Smooth muscle cell (in vitro differentiated cells): ENCODE results near the gene GAL3ST3. TPM values are rescaled to one million over a fixed set of nuclear protein-coding genes. Genes with fewer than 3 reads are reported as not detected.

ENCODE experiments used
- DNase-seq: peaks from one replicate; lab custom pipeline; 2025; ENCODE audit not compliant: unreplicated experiment; lab: John Stamatoyannopoulos, UW
- H2AFZ ChIP-seq: fragments of 200-600 bp; sonication (generic); 2 replicates; pipeline ENCODE4 v1.6.0; 2016; ENCODE audit warnings: antibody characterized with exemption, low read depth, mild to moderate bottlenecking
- H3F3A ChIP-seq: fragments of 200-600 bp; sonication (generic); 2 replicates; pipeline ENCODE4 v1.6.0; 2017; ENCODE audit warnings: antibody characterized with exemption, low read depth
- H3K27ac ChIP-seq: fragments of 200-600 bp; sonication (generic); 2 replicates; pipeline ENCODE4 v1.5.1; 2016; ENCODE audit warnings: low read depth, mild to moderate bottlenecking
- H3K27me3 ChIP-seq: fragments of 200-600 bp; sonication (generic); 2 replicates; pipeline ENCODE4 v1.6.1; 2016; ENCODE audit warnings: low read depth, mild to moderate bottlenecking
- H3K36me3 ChIP-seq: fragments of 200-600 bp; sonication (generic); 2 replicates; pipeline ENCODE4 v1.5.1; 2016; ENCODE audit warnings: low read depth
- H3K4me1 ChIP-seq: fragments of 200-600 bp; sonication (generic); 2 replicates; pipeline ENCODE4 v1.5.1; 2016; ENCODE audit warnings: low read depth
- H3K4me2 ChIP-seq: fragments of 200-600 bp; sonication (generic); 2 replicates; pipeline ENCODE4 v1.6.0; 2016; ENCODE audit warnings: mild to moderate bottlenecking
- H3K4me3 ChIP-seq: fragments of 200-600 bp; sonication (generic); 2 replicates; pipeline ENCODE4 v1.5.1; 2016; ENCODE audit warnings: mild to moderate bottlenecking
- H3K79me2 ChIP-seq: fragments of 200-600 bp; sonication (generic); 2 replicates; pipeline ENCODE4 v1.6.0; 2016; ENCODE audit warnings: low read depth, mild to moderate bottlenecking
- H3K9ac ChIP-seq: fragments of 200-600 bp; sonication (generic); 2 replicates; pipeline ENCODE4 v1.6.0; 2016; ENCODE audit warnings: low read depth
- H3K9me3 ChIP-seq: fragments of 200-600 bp; sonication (generic); replicated peaks from 2 replicates; pipeline ENCODE4 v1.5.1; 2016; ENCODE audit warnings: low read depth
- H4K20me1 ChIP-seq: fragments of 200-600 bp; sonication (generic); 2 replicates; pipeline ENCODE4 v1.6.0; 2016; ENCODE audit warnings: low read depth
- WGBS: methylation state at CpG from one replicate; pipeline ENCODE4 v1.1.7; 2016; ENCODE audit warnings: low lambda C conversion rate; 5-methylcytosine and 5-hydroxymethylcytosine counted together
- polyA plus RNA-seq: library from polyadenylated mRNA; unstranded; fragments of >200 nt; fragmentation: Nextera tagmentation; extraction: Ambion mirVana; gene quantifications from 2 replicates; pipeline ENCODE4 v1.2.1, GENCODE V29; 2016
- total RNA-seq: library from RNA; depleted of rRNA; stranded (reverse); fragments of >200 nt; gene quantifications from 2 replicates; pipeline ENCODE4 v1.2.3, GENCODE V29; 2014
- TF ChIP-seq, protein P1 (sequence below): fragments of 200-600 bp; sonication (generic); IDR thresholded peaks from 2 replicates; pipeline ENCODE4 v1.5.1; 2017; ENCODE audit warnings: borderline replicate concordance, mild to moderate bottlenecking, antibody characterized with exemption; ENCODE audit not compliant: insufficient read depth, poor library complexity, severe bottlenecking

The GAL3ST3 gene
- total and polyA plus RNA-seq, 2 experiments from 2014 or later = 0.23 to 0.27 TPM

DNA sequence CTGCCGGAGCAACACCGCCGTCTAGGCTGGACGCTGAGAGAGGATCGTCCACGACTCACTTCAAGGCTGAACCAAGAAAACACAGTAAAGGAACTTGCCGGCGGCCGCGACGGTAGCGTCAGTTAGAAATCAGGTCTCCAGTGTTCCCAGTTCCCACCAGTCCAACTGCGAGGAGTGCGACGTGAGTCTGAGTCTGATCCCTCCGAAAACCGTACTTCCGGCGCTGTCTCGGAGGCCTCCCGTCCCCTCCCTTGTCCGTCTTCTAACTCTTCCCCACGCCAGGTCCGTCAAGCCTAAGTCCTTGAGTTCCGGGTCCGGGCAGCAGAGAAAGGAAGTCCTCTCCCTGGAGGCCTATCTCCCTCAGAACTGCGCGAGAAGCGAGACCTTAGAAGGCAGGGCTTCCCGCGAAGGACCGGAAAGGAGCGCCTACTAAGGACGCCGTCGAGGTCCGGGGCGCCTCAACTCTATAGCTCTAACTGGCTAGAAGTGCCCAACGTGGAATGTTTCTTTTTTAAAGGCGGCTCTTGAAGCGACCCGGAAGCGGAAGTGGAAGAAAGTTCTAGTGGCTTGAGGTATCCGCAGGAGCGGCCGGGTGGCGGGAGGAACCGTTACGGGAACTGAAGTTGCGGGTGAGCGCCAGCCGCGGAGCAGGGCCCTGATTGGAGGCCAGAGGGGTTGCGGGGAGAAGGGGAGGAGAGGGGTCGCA lies 46.9 kb downstream of the GAL3ST3 start, which contains the start of the genes BANF1 and EIF1AD:
BANF1 (plus strand) TSS at position 562 of the 706 bp plus-strand sequence. CDS start 748 bp downstream, outside the sequence.
EIF1AD (minus strand) TSS at position 216 of the 706 bp plus-strand sequence. CDS start 1,768 bp downstream, outside the sequence.
- Histone ChIP-seq H3K9ac (peak within 1 kb of the TSS; percentile 88), H3K4me3 (peak within 1 kb of the TSS; percentile 91), H2AFZ (peak within 1 kb of the TSS; percentile 93), H3K79me2 (peaks cover 33% of the 10 kb centered on the region), H3K9me3 (no peaks in the 10 kb centered on the region), H3K4me1 (peaks cover 14% of the 10 kb centered on the region), H3K27ac (peak within 1 kb of the TSS; percentile 95), H3K4me2 (peak within 1 kb of the TSS; percentile 88), H4K20me1 (peaks cover 9% of the 10 kb centered on the region), H3K36me3 (peaks cover 9% of the 10 kb centered on the region), H3K27me3 (no peaks in the 10 kb centered on the region), H3F3A (peaks cover 7% of the 10 kb centered on the region)
- TF ChIP-seq, protein P1, sequence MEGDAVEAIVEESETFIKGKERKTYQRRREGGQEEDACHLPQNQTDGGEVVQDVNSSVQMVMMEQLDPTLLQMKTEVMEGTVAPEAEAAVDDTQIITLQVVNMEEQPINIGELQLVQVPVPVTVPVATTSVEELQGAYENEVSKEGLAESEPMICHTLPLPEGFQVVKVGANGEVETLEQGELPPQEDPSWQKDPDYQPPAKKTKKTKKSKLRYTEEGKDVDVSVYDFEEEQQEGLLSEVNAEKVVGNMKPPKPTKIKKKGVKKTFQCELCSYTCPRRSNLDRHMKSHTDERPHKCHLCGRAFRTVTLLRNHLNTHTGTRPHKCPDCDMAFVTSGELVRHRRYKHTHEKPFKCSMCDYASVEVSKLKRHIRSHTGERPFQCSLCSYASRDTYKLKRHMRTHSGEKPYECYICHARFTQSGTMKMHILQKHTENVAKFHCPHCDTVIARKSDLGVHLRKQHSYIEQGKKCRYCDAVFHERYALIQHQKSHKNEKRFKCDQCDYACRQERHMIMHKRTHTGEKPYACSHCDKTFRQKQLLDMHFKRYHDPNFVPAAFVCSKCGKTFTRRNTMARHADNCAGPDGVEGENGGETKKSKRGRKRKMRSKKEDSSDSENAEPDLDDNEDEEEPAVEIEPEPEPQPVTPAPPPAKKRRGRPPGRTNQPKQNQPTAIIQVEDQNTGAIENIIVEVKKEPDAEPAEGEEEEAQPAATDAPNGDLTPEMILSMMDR = no peak
- DNase-seq = peak; percentile 94
- under 1% methylated on average over 53 of the region's 55 CpGs for WGBS

DNA sequence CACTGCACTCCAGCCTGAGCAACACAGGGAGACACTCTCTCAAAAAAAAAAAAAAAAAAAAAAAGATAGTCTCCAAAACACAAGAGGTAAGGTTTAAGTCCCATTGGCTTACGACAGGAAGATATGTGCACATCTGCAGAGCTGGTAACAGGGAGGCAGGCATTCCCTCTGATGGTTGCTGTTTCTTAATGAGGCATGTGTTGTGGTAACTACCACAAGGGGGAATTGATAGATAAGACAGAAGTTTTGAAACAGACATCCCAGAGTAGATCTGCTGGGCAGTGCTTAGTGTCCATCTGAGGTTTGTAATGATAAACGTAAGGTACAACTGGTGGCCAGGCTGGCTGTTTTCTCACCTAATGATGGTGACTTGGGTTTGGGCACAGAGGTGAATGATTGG lies 51.7 kb downstream of the GAL3ST3 start:
- Histone ChIP-seq H2AFZ (no peak overlapping the region), H4K20me1 (peaks cover 9% of the 10 kb centered on the region), H3K4me1 (no peaks in the 10 kb centered on the region), H3K27me3 (no peaks in the 10 kb centered on the region), H3K4me3 (no peak overlapping the region), H3K9ac (no peak overlapping the region), H3K4me2 (no peak overlapping the region), H3K36me3 (peaks cover 9% of the 10 kb centered on the region), H3K27ac (no peak overlapping the region), H3K79me2 (peaks cover 25% of the 10 kb centered on the region), H3F3A (no peaks in the 10 kb centered on the region), H3K9me3 (no peaks in the 10 kb centered on the region)
- DNase-seq = no peak
- 97% methylated on average over 2 of the region's 2 CpGs for WGBS
- TF ChIP-seq, protein P1 = no peak

DNA sequence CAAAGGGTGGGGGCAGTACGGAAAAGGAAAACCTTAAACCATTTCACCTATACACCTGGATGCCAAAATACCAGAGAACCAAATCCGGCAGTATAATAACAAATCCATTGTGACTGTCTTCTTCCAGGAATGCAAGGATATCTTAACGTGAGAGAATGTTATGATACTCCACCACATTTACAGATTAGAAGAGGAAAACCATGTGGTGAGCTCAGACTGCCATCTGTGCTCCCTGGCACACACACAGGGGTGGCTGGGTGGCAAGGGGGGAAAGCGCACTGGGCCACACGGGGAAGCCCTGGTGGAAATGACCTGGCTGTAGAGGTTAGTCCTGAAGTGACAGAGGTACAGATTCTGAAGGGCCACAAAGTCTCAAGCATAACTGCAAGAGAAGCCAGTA lies 56.9 kb downstream of the GAL3ST3 start:
- no peak for DNase-seq
- WGBS = 93% methylated on average over 5 of the region's 5 CpGs
- Histone ChIP-seq H3F3A (no peaks in the 10 kb centered on the region), H2AFZ (no peak overlapping the region), H3K36me3 (no peaks in the 10 kb centered on the region), H3K9ac (no peak overlapping the region), H4K20me1 (no peaks in the 10 kb centered on the region), H3K4me1 (no peaks in the 10 kb centered on the region), H3K79me2 (no peaks in the 10 kb centered on the region), H3K4me3 (no peak overlapping the region), H3K27ac (no peak overlapping the region), H3K27me3 (no peaks in the 10 kb centered on the region), H3K9me3 (no peaks in the 10 kb centered on the region), H3K4me2 (no peak overlapping the region)
- TF ChIP-seq, protein P1 = no peak

Other genes starting within 250 kb of the GAL3ST3 start
- gene SNX32, start 215.2 kb downstream of the GAL3ST3 start, total RNA-seq = 0.63 and 1.2 TPM in 2 replicates
- gene SNX32, start 215.2 kb downstream of the GAL3ST3 start, polyA plus RNA-seq = 1.1 and 3.3 TPM in 2 replicates
- gene CFL1, start 191.0 kb downstream of the GAL3ST3 start, total RNA-seq = 1,233 and 1,255 TPM in 2 replicates
- gene CFL1, start 191.0 kb downstream of the GAL3ST3 start, polyA plus RNA-seq = 3,052 and 3,080 TPM in 2 replicates
- gene MUS81, start 188.7 kb downstream of the GAL3ST3 start, total RNA-seq = 21.7 and 35.1 TPM in 2 replicates
- 39.6 and 61.1 TPM in 2 replicates for gene MUS81, start 188.7 kb downstream of the GAL3ST3 start, polyA plus RNA-seq
- gene EFEMP2, start 176.4 kb downstream of the GAL3ST3 start, total RNA-seq = 99.7 and 103 TPM in 2 replicates
- gene EFEMP2, start 176.4 kb downstream of the GAL3ST3 start, polyA plus RNA-seq = 328 and 362 TPM in 2 replicates
- not detected in 2 replicates for gene CTSW, start 169.3 kb downstream of the GAL3ST3 start, total RNA-seq
- 0.52 TPM in 1 of 2 replicates, not detected in the other for gene CTSW, start 169.3 kb downstream of the GAL3ST3 start, polyA plus RNA-seq
- 109 and 118 TPM in 2 replicates for gene FIBP, start 160.7 kb downstream of the GAL3ST3 start, total RNA-seq
- 111 and 114 TPM in 2 replicates for gene FIBP, start 160.7 kb downstream of the GAL3ST3 start, polyA plus RNA-seq
- 15.7 and 19.5 TPM in 2 replicates for gene CCDC85B, start 158.5 kb downstream of the GAL3ST3 start, total RNA-seq
- gene CCDC85B, start 158.5 kb downstream of the GAL3ST3 start, polyA plus RNA-seq = 55.7 and 80.4 TPM in 2 replicates
- 12.5 and 15.8 TPM in 2 replicates for gene FOSL1, start 148.8 kb downstream of the GAL3ST3 start, total RNA-seq
- gene FOSL1, start 148.8 kb downstream of the GAL3ST3 start, polyA plus RNA-seq = 26.1 and 49.8 TPM in 2 replicates
- 32.0 and 41.2 TPM in 2 replicates for gene C11orf68, start 130.1 kb downstream of the GAL3ST3 start, total RNA-seq
- gene C11orf68, start 130.1 kb downstream of the GAL3ST3 start, polyA plus RNA-seq = 90.8 and 99.5 TPM in 2 replicates
- 73.9 and 79.3 TPM in 2 replicates for gene DRAP1, start 129.7 kb downstream of the GAL3ST3 start, total RNA-seq
- 276 and 278 TPM in 2 replicates for gene DRAP1, start 129.7 kb downstream of the GAL3ST3 start, polyA plus RNA-seq
- gene TSGA10IP, start 103.7 kb downstream of the GAL3ST3 start, total RNA-seq = 0.27 TPM in 1 of 2 replicates, not detected in the other
- gene TSGA10IP, start 103.7 kb downstream of the GAL3ST3 start, polyA plus RNA-seq = 1.5 TPM in 2 replicates
- gene SART1, start 87.4 kb downstream of the GAL3ST3 start, total RNA-seq = 13.0 and 22.5 TPM in 2 replicates
- 61.4 and 62.5 TPM in 2 replicates for gene SART1, start 87.4 kb downstream of the GAL3ST3 start, polyA plus RNA-seq
- gene EIF1AD, start 47.0 kb downstream of the GAL3ST3 start, total RNA-seq = 29.3 and 32.0 TPM in 2 replicates
- 26.6 and 29.3 TPM in 2 replicates for gene EIF1AD, start 47.0 kb downstream of the GAL3ST3 start, polyA plus RNA-seq
- 42.9 and 61.7 TPM in 2 replicates for gene BANF1, start 46.7 kb downstream of the GAL3ST3 start, total RNA-seq
- gene BANF1, start 46.7 kb downstream of the GAL3ST3 start, polyA plus RNA-seq = 269 and 274 TPM in 2 replicates
- 54.1 and 97.0 TPM in 2 replicates for gene CST6, start 37.2 kb downstream of the GAL3ST3 start, total RNA-seq
- 37.6 and 118 TPM in 2 replicates for gene CST6, start 37.2 kb downstream of the GAL3ST3 start, polyA plus RNA-seq
- gene CATSPER1, start 22.7 kb downstream of the GAL3ST3 start, total RNA-seq = not detected in 2 replicates
- gene CATSPER1, start 22.7 kb downstream of the GAL3ST3 start, polyA plus RNA-seq = 0.55 and 1.7 TPM in 2 replicates
- gene SF3B2, start 3.2 kb upstream of the GAL3ST3 start, total RNA-seq = 104 and 125 TPM in 2 replicates
- gene SF3B2, start 3.2 kb upstream of the GAL3ST3 start, polyA plus RNA-seq = 182 and 203 TPM in 2 replicates
- 48.0 and 87.6 TPM in 2 replicates for gene PACS1, start 21.1 kb upstream of the GAL3ST3 start, total RNA-seq
- gene PACS1, start 21.1 kb upstream of the GAL3ST3 start, polyA plus RNA-seq = 139 and 140 TPM in 2 replicates
- 8.9 and 11.5 TPM in 2 replicates for gene KLC2, start 208.5 kb upstream of the GAL3ST3 start, total RNA-seq
- gene KLC2, start 208.5 kb upstream of the GAL3ST3 start, polyA plus RNA-seq = 29.3 and 38.6 TPM in 2 replicates
- 53.3 and 57.7 TPM in 2 replicates for gene RAB1B, start 219.5 kb upstream of the GAL3ST3 start, total RNA-seq
- gene RAB1B, start 219.5 kb upstream of the GAL3ST3 start, polyA plus RNA-seq = 20.9 and 23.3 TPM in 2 replicates
- gene CNIH2, start 229.0 kb upstream of the GAL3ST3 start, total RNA-seq = 5.1 and 12.2 TPM in 2 replicates
- gene CNIH2, start 229.0 kb upstream of the GAL3ST3 start, polyA plus RNA-seq = 13.7 and 17.0 TPM in 2 replicates
- gene YIF1A, start 240.0 kb upstream of the GAL3ST3 start, total RNA-seq = 110 and 195 TPM in 2 replicates
- 320 and 365 TPM in 2 replicates for gene YIF1A, start 240.0 kb upstream of the GAL3ST3 start, polyA plus RNA-seq
- 0.18 TPM in 1 of 2 replicates, not detected in the other for gene TMEM151A, start 242.7 kb upstream of the GAL3ST3 start, total RNA-seq
- gene TMEM151A, start 242.7 kb upstream of the GAL3ST3 start, polyA plus RNA-seq = 0.13 and 0.64 TPM in 2 replicates